HEK293 (cell line): ENCODE measurements around the gene SDHAF1.
A peak's percentile ranks its signal among the peaks of the same experiment; 100 is the strongest.
"Not testable (repeated sequence)": the region's sequence is repeated elsewhere in the genome, so short reads cannot be mapped to it uniquely, and the experiment has no call there.

ENCODE experiments used
- CTCF ChIA-PET: fragments of 350-600 bp; formaldehyde crosslinking; extraction: SDS; loops from one replicate; lab custom pipeline; 2021; ENCODE audit warnings: antibody characterized with exemption; lab: Yijun Ruan, JAX
- POLR2A ChIA-PET: fragments of 300-600 bp; formaldehyde crosslinking; extraction: SDS; loops from one replicate; lab custom pipeline; 2020; ENCODE audit warnings: antibody characterized with exemption, inconsistent platforms; lab: Yijun Ruan, JAX
- H3K27ac ChIP-seq: fragments of 200-500 bp; sonication (Bioruptor generic); 2 replicates; pipeline ENCODE4 v1.5.1; 2014; ENCODE audit warnings: low read depth, low read length, control low read depth, inconsistent platforms; ENCODE audit errors: extremely low read depth
- H3K36me3 ChIP-seq, 2 experiments: fragments of 200-500 bp in 1 of 2; sonication (Bioruptor generic) in 1 of 2; 1 replicate in 1 of 2; 2 replicates in 1 of 2; pipeline ENCODE4 v1.5.1; 2014 to 2017; ENCODE audit warnings: inconsistent platforms in 2 of 2, low read length in 2 of 2; ENCODE audit not compliant: control insufficient read depth in 2 of 2, insufficient read depth in 1 of 2
- H3K4me1 ChIP-seq: fragments of 200-500 bp; sonication (Bioruptor generic); 2 replicates; pipeline ENCODE4 v1.5.1; 2014; ENCODE audit warnings: mild to moderate bottlenecking, low read length, inconsistent platforms; ENCODE audit not compliant: control insufficient read depth, insufficient read depth
- H3K4me3 ChIP-seq: 2 replicates; pipeline ENCODE4 v1.5.1; 2011; ENCODE audit warnings: low read depth, mild to moderate bottlenecking, control low read depth, low read length, moderate library complexity
- H3K9me3 ChIP-seq: fragments of 200-500 bp; sonication (Bioruptor generic); 2 replicates; pipeline ENCODE4 v1.5.1; 2014; ENCODE audit warnings: low read depth, low read length, inconsistent platforms; ENCODE audit not compliant: control insufficient read depth, insufficient read depth
- BCL11B ChIP-seq: fragments of 450-650 bp; formaldehyde crosslinking; IDR thresholded peaks from 2 replicates; pipeline ENCODE4 v1.5.1; 2016; ENCODE audit warnings: low read depth, missing biosample characterization, missing genetic modification characterization
- HOXD13 ChIP-seq: sonication (generic); formaldehyde crosslinking; IDR thresholded peaks from 2 replicates; pipeline ENCODE4 v1.8.0; 2022; ENCODE audit warnings: missing genetic modification reagents, borderline replicate concordance
- PRDM1 ChIP-seq: fragments of 450-650 bp; formaldehyde crosslinking; IDR thresholded peaks from 2 replicates; pipeline ENCODE4; 2016; ENCODE audit warnings: missing biosample characterization, missing genetic modification characterization
- ZNF121 ChIP-seq: fragments of 450-650 bp; formaldehyde crosslinking; IDR thresholded peaks from 2 replicates; pipeline ENCODE4 v1.5.1; 2016; ENCODE audit warnings: missing biosample characterization, missing genetic modification characterization
- ZNF248 ChIP-seq: fragments of 450-650 bp; formaldehyde crosslinking; IDR thresholded peaks from 2 replicates; pipeline ENCODE4 v1.5.1; 2017; ENCODE audit warnings: missing biosample characterization, missing genetic modification characterization
- ZNF366 ChIP-seq: fragments of 450-650 bp; formaldehyde crosslinking; conservative IDR thresholded peaks from 2 replicates; pipeline ENCODE4 v1.5.1; 2016; ENCODE audit warnings: missing biosample characterization, missing genetic modification characterization
- TF ChIP-seq, protein P1 (sequence below): fragments of 450-650 bp; formaldehyde crosslinking; IDR thresholded peaks from 2 replicates; pipeline ENCODE4 v1.5.1; 2017; ENCODE audit warnings: missing biosample characterization, missing genetic modification characterization
- TF ChIP-seq, protein P2 (sequence below): fragments of 450-650 bp; formaldehyde crosslinking; IDR thresholded peaks from 2 replicates; pipeline ENCODE4 v1.5.1; 2016; ENCODE audit warnings: missing biosample characterization, missing genetic modification characterization
- TF ChIP-seq, protein P3 (sequence below): fragments of 450-650 bp; formaldehyde crosslinking; IDR thresholded peaks from 2 replicates; pipeline ENCODE4 v1.5.0; 2017; ENCODE audit warnings: missing biosample characterization, missing genetic modification characterization, borderline replicate concordance
- TF ChIP-seq, protein P4 (sequence below): fragments of 450-650 bp; formaldehyde crosslinking; IDR thresholded peaks from 2 replicates; pipeline ENCODE4 v1.5.1; 2017; ENCODE audit warnings: missing biosample characterization, missing genetic modification characterization

Gene SDHAF1

DNA sequence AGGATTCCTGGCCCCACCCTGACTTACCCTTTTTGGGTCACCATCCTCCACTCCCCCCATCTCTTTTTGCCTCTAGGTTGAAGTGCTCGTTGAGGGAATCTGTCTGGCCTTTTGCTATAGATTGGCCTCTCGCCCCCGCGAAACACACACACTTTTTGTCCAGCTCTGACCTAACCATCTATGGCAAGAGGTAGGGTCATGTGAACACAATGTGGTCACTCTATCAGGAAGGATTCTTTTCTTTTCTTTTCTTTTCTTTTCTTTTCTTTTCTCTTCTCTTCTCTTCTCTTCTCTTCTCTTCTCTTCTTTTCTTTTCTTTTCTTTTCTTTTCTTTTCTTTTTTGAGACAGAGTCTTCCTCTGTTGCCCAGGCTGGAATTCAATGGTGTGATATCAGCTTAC lies 14.0 kb upstream of the SDHAF1 start:
- POLR2A ChIA-PET, H3K4me1 ChIP-seq, H3K27ac ChIP-seq, H3K36me3 ChIP-seq, H3K4me3 ChIP-seq, H3K9me3 ChIP-seq: not testable (repeated sequence)
- TF ChIP-seq ZNF366, result peak; percentile 64
- peak; percentile 69 for TF ChIP-seq PRDM1 (tag by site-specific recombination)
- CTCF ChIA-PET, result interaction anchor here (0.6 to 1.0 kb wide), 3 partner anchors 10 to 12 kb away, joined by 3 to 12 read pairs (median 5); no protein-coding TSS in a partner anchor

DNA sequence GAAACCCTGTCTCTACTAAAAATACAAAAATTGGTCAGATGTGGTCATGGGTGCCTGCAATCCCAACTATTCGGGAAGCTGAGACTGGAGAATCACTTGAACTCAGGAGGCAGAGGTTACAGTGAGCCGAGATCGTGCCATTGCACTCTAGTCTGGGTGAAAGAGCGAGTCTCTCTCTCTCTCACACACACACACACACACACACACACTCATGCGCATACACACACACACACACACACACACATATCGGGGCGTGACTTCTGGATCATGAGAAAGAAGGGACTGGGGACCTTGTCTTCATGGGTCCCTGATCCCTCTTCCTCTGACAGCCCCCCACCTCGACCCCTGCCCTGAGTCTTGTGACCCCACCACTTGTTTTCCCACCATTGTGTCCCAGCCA lies 11.8 kb upstream of the SDHAF1 start:
- TF ChIP-seq, protein P1, sequence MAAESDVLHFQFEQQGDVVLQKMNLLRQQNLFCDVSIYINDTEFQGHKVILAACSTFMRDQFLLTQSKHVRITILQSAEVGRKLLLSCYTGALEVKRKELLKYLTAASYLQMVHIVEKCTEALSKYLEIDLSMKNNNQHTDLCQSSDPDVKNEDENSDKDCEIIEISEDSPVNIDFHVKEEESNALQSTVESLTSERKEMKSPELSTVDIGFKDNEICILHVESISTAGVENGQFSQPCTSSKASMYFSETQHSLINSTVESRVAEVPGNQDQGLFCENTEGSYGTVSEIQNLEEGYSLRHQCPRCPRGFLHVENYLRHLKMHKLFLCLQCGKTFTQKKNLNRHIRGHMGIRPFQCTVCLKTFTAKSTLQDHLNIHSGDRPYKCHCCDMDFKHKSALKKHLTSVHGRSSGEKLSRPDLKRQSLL (tag by site-specific recombination), result no peak
- no peak for TF ChIP-seq HOXD13
- TF ChIP-seq, protein P2, sequence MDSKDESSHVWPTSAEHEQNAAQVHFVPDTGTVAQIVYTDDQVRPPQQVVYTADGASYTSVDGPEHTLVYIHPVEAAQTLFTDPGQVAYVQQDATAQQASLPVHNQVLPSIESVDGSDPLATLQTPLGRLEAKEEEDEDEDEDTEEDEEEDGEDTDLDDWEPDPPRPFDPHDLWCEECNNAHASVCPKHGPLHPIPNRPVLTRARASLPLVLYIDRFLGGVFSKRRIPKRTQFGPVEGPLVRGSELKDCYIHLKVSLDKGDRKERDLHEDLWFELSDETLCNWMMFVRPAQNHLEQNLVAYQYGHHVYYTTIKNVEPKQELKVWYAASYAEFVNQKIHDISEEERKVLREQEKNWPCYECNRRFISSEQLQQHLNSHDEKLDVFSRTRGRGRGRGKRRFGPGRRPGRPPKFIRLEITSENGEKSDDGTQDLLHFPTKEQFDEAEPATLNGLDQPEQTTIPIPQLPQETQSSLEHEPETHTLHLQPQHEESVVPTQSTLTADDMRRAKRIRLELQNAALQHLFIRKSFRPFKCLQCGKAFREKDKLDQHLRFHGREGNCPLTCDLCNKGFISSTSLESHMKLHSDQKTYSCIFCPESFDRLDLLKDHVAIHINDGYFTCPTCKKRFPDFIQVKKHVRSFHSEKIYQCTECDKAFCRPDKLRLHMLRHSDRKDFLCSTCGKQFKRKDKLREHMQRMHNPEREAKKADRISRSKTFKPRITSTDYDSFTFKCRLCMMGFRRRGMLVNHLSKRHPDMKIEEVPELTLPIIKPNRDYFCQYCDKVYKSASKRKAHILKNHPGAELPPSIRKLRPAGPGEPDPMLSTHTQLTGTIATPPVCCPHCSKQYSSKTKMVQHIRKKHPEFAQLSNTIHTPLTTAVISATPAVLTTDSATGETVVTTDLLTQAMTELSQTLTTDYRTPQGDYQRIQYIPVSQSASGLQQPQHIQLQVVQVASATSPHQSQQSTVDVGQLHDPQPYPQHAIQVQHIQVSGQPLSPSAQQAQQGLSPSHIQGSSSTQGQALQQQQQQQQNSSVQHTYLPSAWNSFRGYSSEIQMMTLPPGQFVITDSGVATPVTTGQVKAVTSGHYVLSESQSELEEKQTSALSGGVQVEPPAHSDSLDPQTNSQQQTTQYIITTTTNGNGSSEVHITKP, result 0 out of 2 replicates have a peak, but pooled peaks have one; percentile 15
- TF ChIP-seq ZNF248 (tag by site-specific recombination), result 0 out of 2 replicates have a peak, but pooled peaks have one; percentile 34
- TF ChIP-seq, protein P3, sequence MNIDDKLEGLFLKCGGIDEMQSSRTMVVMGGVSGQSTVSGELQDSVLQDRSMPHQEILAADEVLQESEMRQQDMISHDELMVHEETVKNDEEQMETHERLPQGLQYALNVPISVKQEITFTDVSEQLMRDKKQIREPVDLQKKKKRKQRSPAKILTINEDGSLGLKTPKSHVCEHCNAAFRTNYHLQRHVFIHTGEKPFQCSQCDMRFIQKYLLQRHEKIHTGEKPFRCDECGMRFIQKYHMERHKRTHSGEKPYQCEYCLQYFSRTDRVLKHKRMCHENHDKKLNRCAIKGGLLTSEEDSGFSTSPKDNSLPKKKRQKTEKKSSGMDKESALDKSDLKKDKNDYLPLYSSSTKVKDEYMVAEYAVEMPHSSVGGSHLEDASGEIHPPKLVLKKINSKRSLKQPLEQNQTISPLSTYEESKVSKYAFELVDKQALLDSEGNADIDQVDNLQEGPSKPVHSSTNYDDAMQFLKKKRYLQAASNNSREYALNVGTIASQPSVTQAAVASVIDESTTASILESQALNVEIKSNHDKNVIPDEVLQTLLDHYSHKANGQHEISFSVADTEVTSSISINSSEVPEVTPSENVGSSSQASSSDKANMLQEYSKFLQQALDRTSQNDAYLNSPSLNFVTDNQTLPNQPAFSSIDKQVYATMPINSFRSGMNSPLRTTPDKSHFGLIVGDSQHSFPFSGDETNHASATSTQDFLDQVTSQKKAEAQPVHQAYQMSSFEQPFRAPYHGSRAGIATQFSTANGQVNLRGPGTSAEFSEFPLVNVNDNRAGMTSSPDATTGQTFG (tag by site-specific recombination), result 0 out of 2 replicates have a peak, but pooled peaks have one; percentile 33
- TF ChIP-seq, protein P4, sequence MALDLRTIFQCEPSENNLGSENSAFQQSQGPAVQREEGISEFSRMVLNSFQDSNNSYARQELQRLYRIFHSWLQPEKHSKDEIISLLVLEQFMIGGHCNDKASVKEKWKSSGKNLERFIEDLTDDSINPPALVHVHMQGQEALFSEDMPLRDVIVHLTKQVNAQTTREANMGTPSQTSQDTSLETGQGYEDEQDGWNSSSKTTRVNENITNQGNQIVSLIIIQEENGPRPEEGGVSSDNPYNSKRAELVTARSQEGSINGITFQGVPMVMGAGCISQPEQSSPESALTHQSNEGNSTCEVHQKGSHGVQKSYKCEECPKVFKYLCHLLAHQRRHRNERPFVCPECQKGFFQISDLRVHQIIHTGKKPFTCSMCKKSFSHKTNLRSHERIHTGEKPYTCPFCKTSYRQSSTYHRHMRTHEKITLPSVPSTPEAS (tag by site-specific recombination), result peak; percentile 95
- TF ChIP-seq BCL11B, result peak; percentile 21; the same call in 1 of the 2 replicates

DNA sequence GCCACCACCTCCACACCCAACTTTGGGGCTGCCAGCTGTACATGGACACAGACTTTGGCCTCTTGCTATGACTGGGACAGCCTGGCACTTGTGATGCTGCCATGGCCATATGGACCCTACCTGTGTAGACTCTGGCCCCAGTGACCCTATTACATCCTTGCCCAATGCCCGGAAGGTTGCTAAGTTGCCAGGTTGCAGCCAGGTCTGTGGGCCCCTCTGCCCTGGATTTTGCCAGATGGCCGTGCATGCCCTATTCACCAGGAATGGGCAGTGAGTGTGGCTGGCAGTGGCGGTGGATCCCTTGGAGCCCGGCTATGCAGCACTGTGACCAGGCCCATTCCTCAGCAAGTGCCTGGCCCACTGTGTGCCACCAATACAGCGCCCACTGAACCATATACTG lies 8.9 kb upstream of the SDHAF1 start:
- no peaks in the 10 kb centered on the region for H3K36me3 ChIP-seq
- peaks cover 8% of the 10 kb centered on the region for H3K4me1 ChIP-seq
- H3K9me3 ChIP-seq, result no peaks in the 10 kb centered on the region
- no peak for TF ChIP-seq ZNF121
- CTCF ChIA-PET, result interaction anchor here (0.7 to 0.9 kb wide), 2 partner anchors 12 to 15 kb away, joined by 3 to 4 read pairs; no protein-coding TSS in a partner anchor
- no peak overlapping the region for H3K4me3 ChIP-seq
- POLR2A ChIA-PET, result no interaction called here
- no peak overlapping the region for H3K27ac ChIP-seq

More for the DNA sequence above, 11.8 kb upstream of the SDHAF1 start:
- ChIA-PET CTCF (interaction anchor here (0.6 to 0.7 kb wide), 2 partner anchors 39 to 106 kb away, joined by 3 read pairs; no protein-coding TSS in a partner anchor), POLR2A (no interaction called here)
- no peak overlapping the region for H3K27ac ChIP-seq
- H3K9me3 ChIP-seq, result no peaks in the 10 kb centered on the region
- no peaks in the 10 kb centered on the region for H3K36me3 ChIP-seq
- H3K4me1 ChIP-seq, result peaks cover 8% of the 10 kb centered on the region
- no peak overlapping the region for H3K4me3 ChIP-seq
